ENCODE measurements around the gene CAPZA1.
"Not testable (repeated sequence)": the region's sequence is repeated elsewhere in the genome, so short reads cannot be mapped to it uniquely, and the experiment has no call there.

The CAPZA1 gene

DNA sequence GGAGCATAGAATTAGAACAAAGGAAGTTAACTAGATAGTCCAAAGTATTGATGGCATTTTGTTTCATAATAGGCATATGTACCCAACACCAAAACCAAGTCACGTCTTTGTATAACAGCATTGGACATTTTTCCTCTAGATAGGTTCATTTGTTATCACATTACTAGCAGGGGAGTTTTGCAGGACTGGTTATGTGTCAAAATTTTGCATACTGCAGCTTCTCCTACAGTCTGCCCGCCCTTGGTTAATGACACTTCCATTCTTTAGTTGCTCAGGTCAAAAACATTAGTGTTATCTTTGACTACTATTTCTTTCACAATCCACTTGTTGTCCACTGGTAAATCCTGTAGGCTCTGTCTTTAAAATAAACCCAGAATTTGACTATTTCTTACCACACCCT, 8.9 kb downstream of the CAPZA1 start:
- FAIRE-seq, result no peak

- FAIRE-seq, result no peak
These were observed 9.6 kb downstream of the CAPZA1 start for GRCh38 chr1:112629256-112629655.

GRCh38 chr1:112633628-112634027, 14.0 kb downstream of the CAPZA1 start:
- FAIRE-seq, result no peak

GRCh38 chr1:112634367-112634766, 14.7 kb downstream of the CAPZA1 start:
- FAIRE-seq, result no peak

GRCh38 chr1:112636056-112636455, 16.4 kb downstream of the CAPZA1 start:
- FAIRE-seq, result no peak

- FAIRE-seq, result no peak
These were observed 17.1 kb downstream of the CAPZA1 start for GRCh38 chr1:112636597-112637253.

DNA sequence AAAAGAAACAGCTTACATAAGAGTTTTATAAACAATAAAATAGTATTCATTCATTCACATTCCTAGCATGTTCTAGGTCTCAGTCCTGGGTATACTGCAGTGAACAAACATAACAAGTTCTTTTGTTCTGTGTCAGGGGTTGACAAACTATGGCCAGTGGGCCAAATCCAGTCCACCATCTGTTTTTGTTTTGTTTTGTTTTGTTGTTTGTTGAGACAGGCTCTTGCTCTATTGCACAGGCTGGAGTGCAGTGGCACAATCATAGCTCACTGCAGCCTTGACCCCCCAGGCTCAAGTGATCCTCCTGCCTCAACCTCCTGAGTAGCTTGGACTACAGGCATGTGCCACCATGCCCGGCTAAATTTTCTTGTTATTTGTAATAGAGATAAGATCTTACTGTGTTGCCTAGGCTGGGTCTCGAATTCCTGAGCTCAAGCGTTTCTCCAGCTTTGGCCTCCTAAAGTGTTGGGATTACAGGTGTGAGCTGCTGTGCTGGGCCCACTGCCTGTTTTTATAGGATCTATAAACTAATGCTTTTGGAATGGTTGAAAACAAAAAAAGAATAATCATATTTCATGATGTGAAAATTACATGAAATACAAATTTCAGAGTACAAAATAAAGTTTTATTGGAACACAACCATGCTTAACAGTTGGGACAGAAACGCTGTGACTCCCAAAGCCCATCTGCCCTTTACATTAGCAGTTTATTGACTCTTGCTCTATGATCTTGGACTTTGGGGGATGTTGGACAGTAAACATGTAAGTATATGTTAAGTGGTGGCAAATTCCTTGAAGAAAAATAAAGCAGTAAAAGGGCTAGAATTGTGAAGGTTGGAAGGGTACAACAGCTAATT, 17.9 kb downstream of the CAPZA1 start:
- FAIRE-seq, result no peak

DNA sequence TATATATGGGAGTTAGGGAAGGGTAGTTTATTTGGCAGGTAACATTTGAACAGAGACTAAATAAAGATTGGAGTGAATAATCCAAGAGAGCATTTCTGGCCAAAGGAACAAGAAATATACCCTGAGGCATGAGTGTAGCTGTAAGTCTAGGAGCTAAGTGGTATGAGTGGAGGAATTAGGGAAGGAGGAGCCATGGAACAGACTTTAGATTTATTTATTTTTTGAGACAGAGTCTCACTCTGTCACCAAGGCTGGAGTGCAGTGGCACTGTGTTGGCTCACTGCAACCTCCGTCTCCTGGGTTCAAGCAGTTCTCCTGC, 18.4 kb downstream of the CAPZA1 start:
- FAIRE-seq, result no peak

DNA sequence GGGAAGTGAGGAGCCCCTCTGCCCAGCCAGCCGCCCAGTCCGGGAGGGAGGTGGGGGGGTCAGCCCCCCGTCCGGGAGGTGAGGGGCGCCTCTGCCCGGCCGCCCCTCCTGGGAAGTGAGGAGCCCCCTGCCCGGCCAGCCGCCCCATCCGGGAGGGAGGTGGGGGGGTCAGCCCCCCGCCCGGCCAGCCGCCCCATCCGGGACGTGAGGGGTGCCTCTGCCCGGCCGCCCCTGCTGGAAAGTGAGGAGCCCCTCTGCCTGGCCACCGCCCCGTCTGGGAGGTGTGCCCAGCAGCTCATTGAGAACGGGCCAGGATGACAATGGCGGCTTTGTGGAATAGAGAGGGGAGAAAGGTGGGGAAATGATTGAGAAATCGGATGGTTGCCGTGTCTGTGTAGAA, 20.8 kb downstream of the CAPZA1 start:
- not testable (repeated sequence) for FAIRE-seq

DNA sequence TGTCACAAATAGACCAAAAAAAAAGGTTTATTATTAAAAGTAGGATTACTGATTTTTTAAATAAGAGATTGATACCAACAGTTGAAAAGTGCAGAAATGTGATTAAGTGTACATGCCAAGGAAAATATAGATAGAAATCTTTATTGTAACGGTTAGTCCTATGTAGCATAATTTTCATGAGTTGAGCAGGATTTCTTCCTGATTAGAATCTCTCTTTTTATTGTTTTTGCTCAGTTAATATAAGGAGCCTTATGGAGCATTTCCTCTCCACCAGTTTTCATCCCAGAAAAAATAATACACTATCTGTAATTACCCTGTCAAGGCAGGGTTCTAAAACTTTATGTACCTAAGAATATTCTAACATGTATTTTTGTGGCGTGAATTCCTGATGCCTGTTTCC, 23.4 kb downstream of the CAPZA1 start:
- no peak for FAIRE-seq

- FAIRE-seq, result no peak
These were observed 26.6 kb downstream of the CAPZA1 start for GRCh38 chr1:112646225-112646624.

DNA sequence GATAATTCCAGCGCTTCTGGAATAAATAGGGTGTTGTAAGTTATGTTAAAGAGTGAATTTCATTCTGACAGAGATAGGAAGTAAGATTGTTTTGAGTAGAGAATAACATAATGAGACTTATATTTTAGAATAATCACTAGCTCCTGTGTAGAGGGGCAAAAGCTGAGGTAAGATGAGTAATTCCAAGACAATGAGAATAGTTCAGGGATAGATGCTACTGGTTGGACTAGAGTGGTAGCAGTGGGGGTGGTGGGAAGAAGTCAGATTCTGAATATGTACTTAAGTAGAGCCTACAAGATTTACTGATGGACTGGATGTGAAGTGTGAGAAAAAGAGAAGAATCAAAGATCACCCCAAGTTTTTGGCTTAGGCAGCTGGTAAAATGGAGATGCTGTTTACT, 31.6 kb downstream of the CAPZA1 start:
- no peak for FAIRE-seq

DNA sequence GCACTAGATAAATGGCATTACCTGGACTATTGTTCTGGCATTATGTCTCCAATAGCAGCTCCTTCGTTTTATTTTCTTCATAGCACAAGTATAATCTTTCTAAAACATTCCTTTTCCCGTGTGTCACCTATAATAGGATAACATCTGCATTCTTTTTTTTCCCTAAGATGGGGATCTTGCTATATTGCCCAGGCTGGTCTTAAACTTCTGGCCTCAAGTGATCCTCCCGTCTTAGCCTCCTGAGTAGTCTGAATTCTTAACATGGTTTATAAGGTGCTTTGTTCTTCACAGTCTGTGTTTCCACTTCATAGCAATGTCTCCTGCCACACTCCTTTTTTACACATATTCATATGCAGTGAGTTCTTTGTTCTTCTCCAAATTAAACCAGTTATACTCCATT, 46.2 kb downstream of the CAPZA1 start:
- no peak for FAIRE-seq

DNA sequence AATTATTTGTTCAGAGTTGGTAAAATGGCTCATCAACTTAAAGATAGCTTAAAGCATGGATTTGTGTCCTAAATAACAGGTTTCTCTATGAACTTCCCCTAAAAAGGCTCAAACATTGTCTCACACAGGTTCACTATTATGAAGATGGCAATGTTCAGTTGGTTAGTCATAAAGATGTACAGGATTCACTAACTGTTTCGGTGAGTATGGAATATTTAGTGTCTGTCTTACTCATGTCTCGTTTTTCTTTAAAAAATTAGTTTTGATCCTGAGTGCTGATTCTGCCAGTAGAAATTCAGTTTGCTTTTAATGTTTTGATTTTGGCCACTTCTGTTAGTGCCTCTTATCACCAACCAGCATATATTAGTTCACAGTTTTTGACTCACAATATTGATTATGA, 47.3 kb downstream of the CAPZA1 start:
- no peak for FAIRE-seq

GRCh38 chr1:112672009-112672408, 52.4 kb downstream of the CAPZA1 start:
- no peak for FAIRE-seq

DNA sequence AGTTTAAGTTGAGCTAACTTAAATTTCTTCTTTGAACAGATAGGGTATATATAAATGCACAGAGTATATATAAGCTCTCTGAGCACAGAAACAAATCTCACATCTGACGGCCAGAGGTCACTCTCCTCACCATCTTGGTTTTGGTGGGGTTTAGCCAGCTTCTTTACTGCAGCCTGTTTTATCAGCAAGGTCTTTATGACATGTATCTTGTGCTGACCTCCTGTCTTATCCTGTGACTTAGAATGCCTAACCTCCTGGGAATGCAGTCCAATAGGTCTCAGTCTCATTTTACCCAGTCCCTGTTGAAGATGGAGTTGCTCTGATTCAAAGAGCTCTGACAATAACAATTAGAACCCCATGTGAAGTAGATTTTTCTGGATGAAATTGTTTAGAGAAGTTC, 53.2 kb downstream of the CAPZA1 start:
- FAIRE-seq, result no peak

- FAIRE-seq, result peak; percentile 41
These were observed 54.2 kb downstream of the CAPZA1 start for GRCh38 chr1:112673592-112674439.

GRCh38 chr1:112674440-112674985, 54.9 kb downstream of the CAPZA1 start, which contains the start of gene MOV10:
Gene MOV10, plus strand, starts transcription at chr1:112674659. Its CDS starts 254 bp downstream, at chr1:112674913.
- FAIRE-seq, result no peak

DNA sequence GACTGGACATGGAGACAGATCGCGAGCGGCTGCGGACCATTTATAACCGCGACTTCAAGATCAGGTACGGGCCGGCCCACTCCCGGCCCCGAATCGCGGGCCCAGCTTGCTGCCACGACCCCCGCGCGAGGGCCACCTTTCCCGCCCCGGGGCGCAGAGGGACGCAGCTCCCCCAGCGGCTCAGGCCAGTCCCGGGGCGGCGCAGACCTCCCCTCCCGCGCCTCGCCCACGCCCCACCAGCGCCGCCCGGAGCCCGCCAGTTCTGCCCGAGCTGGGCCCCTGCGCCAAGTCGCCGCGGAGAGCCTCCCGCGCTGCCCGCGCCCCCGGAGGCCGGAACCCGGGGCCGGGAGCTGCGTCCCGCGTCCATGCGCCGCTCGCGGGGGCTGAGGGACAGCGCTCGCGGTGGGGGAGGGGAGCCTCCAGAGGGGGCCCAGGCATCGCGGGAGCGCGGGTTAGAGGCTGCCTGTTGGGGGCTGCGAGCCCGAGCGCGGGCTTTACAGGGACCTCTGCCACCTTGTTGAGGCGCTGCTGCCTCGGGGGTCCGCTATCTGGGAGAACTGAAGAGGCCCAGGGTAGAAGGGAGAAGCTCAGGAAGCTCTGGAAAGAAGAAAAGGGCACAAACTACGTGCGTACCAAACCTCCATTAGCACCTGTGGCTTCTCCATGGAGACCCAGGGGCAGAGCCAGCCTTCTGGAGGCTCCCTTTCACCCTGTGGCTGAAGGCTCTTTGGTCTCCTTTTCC, 55.5 kb downstream of the CAPZA1 start:
- no peak for FAIRE-seq

GRCh38 chr1:112675728-112676381, 56.2 kb downstream of the CAPZA1 start:
- no peak for FAIRE-seq

GRCh38 chr1:112676543-112676942, 56.9 kb downstream of the CAPZA1 start:
- no peak for FAIRE-seq

- FAIRE-seq, result no peak
These were observed 57.9 kb downstream of the CAPZA1 start for GRCh38 chr1:112677501-112677900.
